HG03378 (cell line): ENCODE measurements around the gene FAM222B.
"Not testable (repeated sequence)": the region's sequence is repeated elsewhere in the genome, so short reads cannot be mapped to it uniquely, and the experiment has no call there.

Experiments used
- ATAC-seq: cut with Tn5 transposase; IDR thresholded peaks from one replicate; pipeline ENCODE4 v1.9.1; 2021; ENCODE audit warnings: mild to moderate bottlenecking, moderate library complexity; ENCODE audit not compliant: unreplicated experiment

The FAM222B gene

GRCh38 chr17:28842282-28843012 lies at the start of gene FAM222B:
Gene FAM222B, minus strand, starts transcription at chr17:28842790. Its CDS starts 76,123 bp downstream, at chr17:28766667.
- no peak for ATAC-seq

- ATAC-seq, result no peak
Observed at GRCh38 chr17:28892024-28892423, 49.4 kb upstream of the FAM222B start.

GRCh38 chr17:28891201-28891600 lies 48.6 kb upstream of the FAM222B start:
- no peak for ATAC-seq

GRCh38 chr17:28889996-28890395 lies 47.4 kb upstream of the FAM222B start:
- no peak for ATAC-seq

- no peak for ATAC-seq
Observed at GRCh38 chr17:28888832-28889231, 46.2 kb upstream of the FAM222B start.

GRCh38 chr17:28887871-28888471 lies 45.4 kb upstream of the FAM222B start:
- no peak for ATAC-seq

- ATAC-seq, result no peak
Observed at GRCh38 chr17:28885951-28886350, 43.4 kb upstream of the FAM222B start.

- ATAC-seq, result no peak
Observed at GRCh38 chr17:28885363-28885762, 42.8 kb upstream of the FAM222B start.

- no peak for ATAC-seq
Observed at GRCh38 chr17:28883967-28884702, 41.5 kb upstream of the FAM222B start.

GRCh38 chr17:28882154-28882895 lies 39.7 kb upstream of the FAM222B start:
- ATAC-seq, result no peak

- no peak for ATAC-seq
Observed at GRCh38 chr17:28881533-28882056, 39.0 kb upstream of the FAM222B start.

- no peak for ATAC-seq
Observed at GRCh38 chr17:28880572-28880945, 38.0 kb upstream of the FAM222B start.

GRCh38 chr17:28879886-28880571 lies 37.4 kb upstream of the FAM222B start:
- no peak for ATAC-seq

- ATAC-seq, result no peak
Observed at GRCh38 chr17:28878981-28879380, 36.4 kb upstream of the FAM222B start.

GRCh38 chr17:28878158-28878910 lies 35.7 kb upstream of the FAM222B start:
- no peak for ATAC-seq

- ATAC-seq, result not testable (repeated sequence)
Observed at GRCh38 chr17:28877150-28877711, 34.6 kb upstream of the FAM222B start.

- ATAC-seq, result no peak
Observed at GRCh38 chr17:28875848-28876550, 33.4 kb upstream of the FAM222B start.

- no peak for ATAC-seq
Observed at GRCh38 chr17:28874750-28875149, 32.2 kb upstream of the FAM222B start.

- no peak for ATAC-seq
Observed at GRCh38 chr17:28873839-28874238, 31.2 kb upstream of the FAM222B start.
